CD4-positive, alpha-beta T cell treated with Interleukin-6 for 4 hours (primary cell): ENCODE measurements around the gene FSD1.
"Not testable (repeated sequence)": the region's sequence is repeated elsewhere in the genome, so short reads cannot be mapped to it uniquely, and the experiment has no call there.

Experiments used
- DNase-seq: peaks from one replicate; pipeline ENCODE4 v3.0.0-alpha.2; 2020; ENCODE audit warnings: mixed read lengths

FSD1 gene

GRCh38 chr19:4304538-4305256 is at the start of gene FSD1:
Gene FSD1, plus strand, starts transcription at chr19:4304598. Its CDS starts 149 bp downstream, at chr19:4304747.
- peak; percentile 77 for DNase-seq

- no peak for DNase-seq
These were observed 47.8 kb upstream of the FSD1 start for GRCh38 chr19:4256563-4256962.

DNA sequence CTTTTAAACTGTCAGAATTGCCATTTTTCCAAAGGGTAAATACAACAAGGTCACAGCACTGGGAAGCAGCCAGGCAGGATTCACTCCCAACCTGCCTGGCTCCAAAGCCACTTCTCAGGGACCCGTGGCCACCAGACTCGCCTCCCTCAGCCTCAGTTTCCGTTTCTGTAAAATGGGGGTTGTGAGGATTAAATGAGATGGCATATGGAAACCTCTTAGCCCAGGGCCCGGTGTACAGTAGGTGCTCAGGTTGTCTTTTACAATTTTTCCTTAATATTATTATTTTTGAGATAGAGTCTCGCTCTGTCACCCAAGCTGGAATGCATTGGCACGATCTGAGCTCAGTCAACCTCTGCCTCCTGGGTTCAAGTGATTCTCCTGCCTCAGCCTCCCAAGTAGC is 47.4 kb upstream of the FSD1 start:
- DNase-seq = no peak

GRCh38 chr19:4258181-4258580 is 46.2 kb upstream of the FSD1 start:
- DNase-seq = no peak

DNA sequence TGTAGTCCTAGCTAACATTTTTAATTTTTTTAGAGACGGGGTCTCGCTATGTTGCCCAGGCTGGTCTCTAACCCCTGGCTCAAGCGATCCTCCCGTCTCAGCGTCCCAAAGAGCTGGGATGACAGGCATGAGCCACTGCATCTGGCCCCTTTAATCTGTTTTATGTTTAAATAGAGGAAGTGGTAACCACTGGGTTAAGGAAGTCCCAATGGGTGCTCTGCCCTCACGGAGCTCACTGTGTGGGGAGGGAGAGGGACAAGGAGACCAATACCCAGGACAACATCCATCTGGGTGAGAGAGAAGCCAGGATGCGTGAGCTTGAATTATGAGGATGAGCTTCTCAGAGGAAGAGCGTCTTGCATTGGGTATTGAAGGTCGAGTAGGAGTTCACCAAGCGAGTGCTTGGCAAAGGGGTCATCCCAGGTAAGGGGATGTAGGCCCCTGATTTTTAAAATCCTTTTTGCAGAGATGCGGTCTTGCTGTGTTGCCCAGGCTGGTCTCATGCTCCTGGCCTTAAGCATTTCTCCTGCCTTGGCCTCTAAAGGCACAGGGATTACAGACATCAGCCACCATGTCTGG is 43.7 kb upstream of the FSD1 start:
- DNase-seq = no peak

DNA sequence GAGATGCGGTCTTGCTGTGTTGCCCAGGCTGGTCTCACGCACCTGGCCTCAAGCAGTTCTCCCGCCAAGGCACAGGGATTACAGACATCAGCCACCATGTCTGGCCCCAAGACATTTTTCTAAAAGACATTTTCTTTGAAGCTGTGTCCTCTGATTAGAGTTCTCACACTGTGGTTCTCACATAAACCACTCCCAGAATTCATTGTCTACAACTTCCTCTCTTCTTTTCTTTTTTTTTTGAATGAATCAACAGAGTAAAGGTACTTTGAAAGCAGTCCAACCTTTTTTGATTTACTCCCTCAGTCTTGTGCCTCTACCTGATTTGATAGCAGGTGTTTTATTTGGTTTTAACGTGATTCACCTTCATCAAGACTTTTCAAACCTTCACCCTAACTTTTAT is 39.6 kb upstream of the FSD1 start:
- DNase-seq = no peak

GRCh38 chr19:4266253-4267000 is 38.0 kb upstream of the FSD1 start:
- DNase-seq = no peak

DNA sequence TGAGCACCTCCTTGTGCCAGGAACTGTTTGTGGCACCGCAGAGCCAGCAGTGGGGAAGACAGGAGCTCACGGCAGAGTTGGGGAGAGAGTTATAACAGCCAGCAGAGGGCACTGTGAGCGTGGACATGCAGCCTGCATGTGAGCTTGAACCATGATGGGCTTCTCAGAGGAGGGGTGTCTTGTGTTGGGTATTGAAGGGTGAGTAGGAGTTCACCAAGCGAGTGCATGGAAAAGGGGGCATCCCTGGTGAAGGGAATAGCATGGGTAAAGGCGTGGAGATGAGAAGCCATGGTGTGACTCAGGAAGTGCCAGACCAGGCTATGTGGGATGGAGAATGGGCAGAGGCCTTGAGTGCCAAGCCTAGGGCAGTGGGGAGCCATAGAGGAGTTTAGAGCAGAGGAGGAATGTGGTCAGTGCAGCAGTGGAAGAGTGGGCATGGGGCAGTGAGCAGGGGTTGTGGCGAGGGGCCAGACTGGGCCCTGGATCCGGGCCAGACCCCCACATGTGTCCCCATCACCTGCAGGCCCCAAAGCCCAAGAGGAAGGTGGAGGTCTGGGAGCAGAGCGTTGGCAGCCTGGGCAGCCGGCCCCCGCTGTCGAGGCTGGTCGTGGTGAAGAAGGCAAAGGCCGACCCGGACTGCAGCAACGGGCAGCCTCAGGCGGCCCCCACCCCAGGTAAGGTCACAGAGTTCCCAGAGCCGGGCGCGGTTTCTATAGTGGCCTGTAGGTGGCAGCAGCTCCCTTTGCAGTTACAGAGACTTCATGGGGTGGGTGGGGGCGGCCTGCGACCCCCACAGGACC is 37.1 kb upstream of the FSD1 start:
- DNase-seq = peak; percentile 70

GRCh38 chr19:4267901-4268815 is 36.2 kb upstream of the FSD1 start:
- no peak for DNase-seq

DNA sequence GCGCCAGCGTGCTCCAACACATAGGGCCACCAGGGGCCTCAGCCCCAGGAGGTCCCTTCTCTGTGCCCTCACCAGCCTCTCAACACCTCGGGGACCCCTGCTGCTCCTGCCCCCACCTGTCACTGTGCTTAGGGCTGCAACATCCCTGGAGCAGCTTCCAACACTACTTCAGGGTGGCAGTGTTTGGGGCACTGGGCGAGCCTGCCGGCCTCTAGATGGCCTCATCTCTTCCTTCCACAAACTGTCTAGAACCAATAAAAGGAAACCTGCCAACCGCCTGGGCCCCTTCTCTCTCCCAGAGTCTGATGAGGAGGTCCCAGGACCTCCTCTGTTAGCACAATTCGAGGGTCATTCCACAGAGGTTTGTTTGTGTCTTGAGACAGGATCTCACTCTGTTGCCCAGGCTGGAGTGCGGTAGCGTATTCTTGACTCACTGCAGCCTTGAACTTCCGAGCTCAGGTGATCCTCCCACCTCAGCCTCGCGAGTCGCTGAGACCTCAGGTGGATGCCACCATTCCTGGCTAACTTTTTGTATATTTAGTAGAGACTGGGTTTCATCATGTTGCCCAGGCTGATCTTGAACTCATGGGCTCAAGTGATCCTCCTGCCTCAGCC is 35.5 kb upstream of the FSD1 start:
- no peak for DNase-seq

- no peak for DNase-seq
These were observed 31.5 kb upstream of the FSD1 start for GRCh38 chr19:4272894-4273293.

DNA sequence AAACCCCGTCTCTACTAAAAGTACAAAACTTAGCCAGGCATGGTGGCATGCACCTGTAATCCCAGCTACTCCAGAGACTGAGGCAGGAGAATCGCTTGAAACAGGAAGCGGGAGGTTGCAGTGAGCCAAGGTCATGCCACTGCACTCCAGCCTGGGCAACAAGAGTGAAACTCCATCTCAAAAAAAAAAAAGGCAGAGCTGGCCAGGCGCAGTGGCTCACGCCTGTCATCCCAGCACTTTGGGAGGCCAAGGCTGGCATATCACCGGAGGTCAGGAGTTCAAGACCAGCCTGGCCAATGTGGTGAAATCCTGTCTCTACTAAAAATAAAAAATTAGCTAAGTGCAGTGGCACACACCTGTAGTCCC is 30.1 kb upstream of the FSD1 start:
- not testable (repeated sequence) for DNase-seq

- no peak for DNase-seq
These were observed 27.2 kb upstream of the FSD1 start for GRCh38 chr19:4277191-4277696.

DNA sequence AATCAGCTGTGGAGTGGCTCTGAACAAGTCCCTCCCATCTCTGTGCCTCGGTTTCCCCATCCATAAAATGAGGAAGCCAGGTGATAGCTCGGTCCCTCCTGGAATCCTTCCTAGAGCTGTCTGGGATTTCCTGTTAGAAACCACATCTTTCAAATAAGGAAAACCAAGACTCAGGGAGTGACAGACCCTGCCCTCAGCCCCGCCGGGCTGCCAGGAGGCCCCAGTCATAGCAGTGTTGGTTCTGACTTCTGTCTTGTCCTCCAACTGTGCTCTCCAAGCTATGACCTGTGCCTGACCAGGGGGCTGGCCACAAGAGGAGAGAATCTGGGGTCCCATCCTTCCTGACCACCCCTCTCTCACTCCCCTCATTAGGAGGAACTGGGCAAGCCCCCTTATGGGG is 26.4 kb upstream of the FSD1 start:
- DNase-seq = no peak

DNA sequence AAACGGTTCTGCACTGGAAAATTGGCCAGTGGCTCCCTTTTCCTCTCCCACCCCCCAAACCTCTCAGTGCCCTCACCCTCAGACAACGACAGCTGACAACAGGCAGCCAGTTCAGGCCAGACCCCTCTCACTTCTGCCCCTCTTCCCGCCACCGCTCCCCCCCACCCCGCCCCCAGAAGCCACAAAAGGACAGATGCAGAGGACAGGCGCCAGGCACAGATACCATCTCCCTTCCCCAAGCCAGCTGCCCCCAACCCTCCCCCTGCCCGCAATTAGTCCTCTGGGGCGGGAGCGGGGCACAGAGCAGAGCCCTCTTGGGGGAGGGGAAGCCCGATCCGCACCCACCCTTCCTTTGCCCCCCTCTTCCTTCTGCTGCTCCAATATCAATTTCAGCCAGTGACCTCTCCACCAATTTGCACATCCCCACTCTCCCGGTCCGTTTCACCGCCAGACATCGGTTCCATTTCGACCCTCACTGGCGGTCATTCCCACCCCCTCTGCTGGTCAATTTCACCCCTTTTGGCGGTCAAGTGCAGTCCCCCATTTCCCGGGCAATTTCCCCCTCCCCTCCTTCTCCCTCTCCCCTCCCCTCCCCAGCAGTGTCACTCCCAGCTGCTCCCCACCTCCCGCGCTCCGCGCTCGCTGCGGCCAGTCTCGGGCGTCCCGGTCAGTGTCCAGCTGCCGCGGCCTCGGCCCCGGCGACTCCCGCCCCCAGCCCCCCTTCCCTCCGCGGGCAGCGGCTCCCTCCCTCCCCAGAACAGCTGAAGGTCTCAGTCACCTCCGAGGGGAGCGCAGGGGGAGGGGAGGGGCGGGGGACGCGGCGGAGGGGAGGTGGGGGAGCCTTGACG is 25.8 kb upstream of the FSD1 start, which contains the start of gene SHD:
TSS of gene SHD (plus strand) at position 848 of the 848 bp plus-strand sequence. CDS start 798 bp downstream, outside the sequence.
- no peak for DNase-seq

GRCh38 chr19:4279267-4279529 is 25.2 kb upstream of the FSD1 start:
- DNase-seq = no peak

DNA sequence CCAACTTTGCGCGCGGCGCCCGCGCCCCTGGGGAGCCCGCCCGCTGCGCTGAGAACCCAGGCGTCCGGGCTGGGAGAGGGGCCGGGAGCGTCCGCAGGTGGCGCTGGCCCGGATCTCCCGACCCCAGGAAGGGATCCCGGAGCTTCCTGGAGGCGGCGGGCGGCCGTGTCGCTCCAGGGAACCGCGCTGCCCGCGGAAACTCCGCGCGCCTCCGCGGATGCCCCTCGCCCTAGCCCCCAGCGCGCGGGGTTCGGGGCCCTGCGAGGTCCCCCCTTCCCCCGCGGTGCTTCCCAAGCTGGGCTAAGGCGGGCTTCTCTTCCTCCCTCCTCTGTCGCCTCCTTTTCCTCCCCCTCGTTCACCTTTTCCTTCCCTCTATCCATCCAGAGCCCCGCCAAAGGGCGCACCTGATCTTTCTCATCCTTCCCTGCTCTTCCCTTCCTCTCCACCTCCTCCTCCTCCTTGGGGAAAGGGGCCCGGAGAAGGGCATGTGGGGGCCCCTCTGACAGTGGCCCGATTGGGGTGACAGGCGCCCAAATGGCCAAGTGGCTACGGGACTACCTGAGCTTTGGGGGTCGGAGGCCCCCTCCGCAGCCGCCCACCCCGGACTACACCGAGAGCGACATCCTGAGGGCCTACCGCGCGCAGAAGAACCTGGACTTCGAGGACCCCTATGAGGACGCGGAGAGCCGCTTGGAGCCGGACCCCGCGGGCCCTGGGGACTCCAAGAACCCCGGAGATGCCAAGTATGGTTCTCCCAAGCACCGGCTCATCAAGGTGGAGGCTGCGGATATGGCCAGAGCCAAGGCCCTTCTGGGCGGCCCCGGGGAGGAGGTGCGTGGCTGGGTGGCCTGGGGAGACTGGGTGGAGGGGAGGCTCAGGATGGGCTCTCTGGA is 24.6 kb upstream of the FSD1 start:
- DNase-seq = no peak

GRCh38 chr19:4284176-4284958 is 20.0 kb upstream of the FSD1 start:
- DNase-seq = no peak

GRCh38 chr19:4284974-4285373 is 19.4 kb upstream of the FSD1 start:
- no peak for DNase-seq
